ENCODE data around the gene PLXNA1. TPM values are rescaled to one million over a fixed set of nuclear protein-coding genes. Genes with fewer than 3 reads are reported as not detected.

Gene PLXNA1
- total and polyA plus RNA-seq, 2 experiments from 2014 or later, result 11.0 to 73.5 TPM

- Histone ChIP-seq H3K79me2 (replicated peaks; ENCODE audit: insufficient read depth) (no peaks in the 10 kb centered on the region), H3K27ac (ENCODE audit: low read depth) (no peak overlapping the region), H3K4me2 (no peak overlapping the region), H3K27me3 (ENCODE audit: insufficient read depth) (no peaks in the 10 kb centered on the region), H3K9me2 (ENCODE audit: insufficient read depth) (no peaks in the 10 kb centered on the region), H2AFZ (no peak overlapping the region), H3K4me1 (ENCODE audit: insufficient read depth) (no peaks in the 10 kb centered on the region), H4K20me1 (replicated peaks; ENCODE audit: insufficient read depth) (no peaks in the 10 kb centered on the region), H3K36me3 (ENCODE audit: insufficient read depth) (no peaks in the 10 kb centered on the region), H3F3A (replicated peaks; ENCODE audit: low read depth) (no peaks in the 10 kb centered on the region), H3K4me3 (no peak overlapping the region)
- H3K9me3 Mint-ChIP-seq, result no peaks in the 10 kb centered on the region
- H3K27me3 Mint-ChIP-seq (ENCODE audit: insufficient read depth, low read depth, poor library complexity), result peaks cover 6% of the 10 kb centered on the region
- H3K4me3 Mint-ChIP-seq, result no peak overlapping the region
- TF ChIP-seq CTCF (conservative IDR thresholded peaks at IDR 0.05; ENCODE audit: low read depth in 2 of 2), result no peak
- no peak for TF ChIP-seq CREB1 (CRISPR knock-in tag; IDR thresholded peaks at IDR 0.05; ENCODE audit: low read depth)
- no peak for TF ChIP-seq EZH2phosphoT487 (IDR thresholded peaks at IDR 0.05; ENCODE audit: unreplicated experiment)
- no peak overlapping the region for H3K27ac Mint-ChIP-seq
- ATAC-seq (no peak), DNase-seq (ENCODE audit: low spot score) (no peak)
- H3K36me3 Mint-ChIP-seq (ENCODE audit: low read depth), result peaks cover 20% of the 10 kb centered on the region
- no peaks in the 10 kb centered on the region; the same call in 2 of the 3 replicates for H3K4me1 Mint-ChIP-seq
Measured at GRCh38 chr3:127027061-127027735, 44.3 kb downstream of the PLXNA1 start.

DNA sequence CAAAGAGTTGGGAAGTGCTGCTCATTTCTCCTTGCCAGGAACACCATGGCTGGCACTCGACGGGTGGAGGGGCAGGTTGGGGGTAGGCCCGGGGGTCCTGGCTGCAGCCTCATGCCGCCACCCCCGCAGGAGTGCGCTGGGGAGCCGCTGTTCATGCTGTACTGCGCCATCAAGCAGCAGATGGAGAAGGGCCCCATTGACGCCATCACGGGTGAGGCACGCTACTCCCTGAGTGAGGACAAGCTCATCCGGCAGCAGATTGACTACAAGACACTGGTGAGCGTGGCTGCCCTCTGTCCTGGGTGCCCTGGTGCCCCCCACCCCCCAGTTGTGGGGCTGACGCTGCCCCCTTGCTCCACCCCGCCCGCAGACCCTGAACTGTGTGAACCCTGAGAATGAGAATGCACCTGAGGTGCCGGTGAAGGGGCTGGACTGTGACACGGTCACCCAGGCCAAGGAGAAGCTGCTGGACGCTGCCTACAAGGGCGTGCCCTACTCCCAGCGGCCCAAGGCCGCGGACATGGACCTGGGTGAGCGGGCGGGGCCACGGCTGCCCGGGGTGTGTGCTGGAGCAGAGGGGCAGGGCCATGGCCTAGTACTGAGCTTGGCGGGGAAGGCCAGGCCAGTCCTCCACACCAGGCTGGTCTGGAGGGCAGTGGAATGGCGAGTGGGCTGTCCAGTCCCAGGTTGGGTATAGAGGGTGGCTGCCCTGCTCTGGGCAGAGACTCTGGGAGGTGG is 45.1 kb downstream of the PLXNA1 start:
- Histone ChIP-seq H4K20me1 (replicated peaks; ENCODE audit: insufficient read depth) (no peaks in the 10 kb centered on the region), H3K79me2 (replicated peaks; ENCODE audit: insufficient read depth) (no peaks in the 10 kb centered on the region), H3K9me2 (ENCODE audit: insufficient read depth) (no peaks in the 10 kb centered on the region), H3K27ac (ENCODE audit: low read depth) (no peak overlapping the region), H2AFZ (no peak overlapping the region), H3K4me1 (ENCODE audit: insufficient read depth) (no peaks in the 10 kb centered on the region), H3K36me3 (ENCODE audit: insufficient read depth) (no peaks in the 10 kb centered on the region), H3F3A (replicated peaks; ENCODE audit: low read depth) (no peaks in the 10 kb centered on the region), H3K4me3 (no peak overlapping the region), H3K27me3 (ENCODE audit: insufficient read depth) (no peaks in the 10 kb centered on the region), H3K4me2 (no peak overlapping the region)
- H3K4me3 Mint-ChIP-seq, result no peak overlapping the region
- H3K4me1 Mint-ChIP-seq, result no peaks in the 10 kb centered on the region; the same call in 2 of the 3 replicates
- no peak for DNase-seq (ENCODE audit: low spot score)
- ATAC-seq, result no peak
- peaks cover 6% of the 10 kb centered on the region for H3K27me3 Mint-ChIP-seq (ENCODE audit: insufficient read depth, low read depth, poor library complexity)
- H3K36me3 Mint-ChIP-seq (ENCODE audit: low read depth), result peaks cover 24% of the 10 kb centered on the region
- no peak overlapping the region for H3K27ac Mint-ChIP-seq
- H3K9me3 Mint-ChIP-seq, result no peaks in the 10 kb centered on the region
- TF ChIP-seq CREB1 (CRISPR knock-in tag; IDR thresholded peaks at IDR 0.05; ENCODE audit: low read depth) (no peak), CTCF (conservative IDR thresholded peaks at IDR 0.05; ENCODE audit: low read depth in 2 of 2) (no peak), POLR2AphosphoS5 (IDR thresholded peaks at IDR 0.05; ENCODE audit: low read depth) (no peak), ETS1 (IDR thresholded peaks at IDR 0.05) (no peak), NANOG (IDR thresholded peaks at IDR 0.05; ENCODE audit: borderline replicate concordance) (no peak), ZNF462 (CRISPR knock-in tag; IDR thresholded peaks at IDR 0.05) (no peak), EZH2 (IDR thresholded peaks at IDR 0.05; ENCODE audit: low read depth, unreplicated experiment) (no peak)

Data from GM23338 (cell line).